NCI-H748 treated with DMSO at 0.1 percent for 48 hours (cell line): Measurements from ENCODE around the gene SLC2A5.

ENCODE experiments used
- DNase-seq: peaks from one replicate; lab custom pipeline; 2025; lab: John Stamatoyannopoulos, UW

SLC2A5 gene

GRCh38 chr1:9062021-9062471 is 7.4 kb downstream of the SLC2A5 start:
- no peak for DNase-seq

GRCh38 chr1:9061252-9061960 is 8.0 kb downstream of the SLC2A5 start:
- no peak for DNase-seq

DNA sequence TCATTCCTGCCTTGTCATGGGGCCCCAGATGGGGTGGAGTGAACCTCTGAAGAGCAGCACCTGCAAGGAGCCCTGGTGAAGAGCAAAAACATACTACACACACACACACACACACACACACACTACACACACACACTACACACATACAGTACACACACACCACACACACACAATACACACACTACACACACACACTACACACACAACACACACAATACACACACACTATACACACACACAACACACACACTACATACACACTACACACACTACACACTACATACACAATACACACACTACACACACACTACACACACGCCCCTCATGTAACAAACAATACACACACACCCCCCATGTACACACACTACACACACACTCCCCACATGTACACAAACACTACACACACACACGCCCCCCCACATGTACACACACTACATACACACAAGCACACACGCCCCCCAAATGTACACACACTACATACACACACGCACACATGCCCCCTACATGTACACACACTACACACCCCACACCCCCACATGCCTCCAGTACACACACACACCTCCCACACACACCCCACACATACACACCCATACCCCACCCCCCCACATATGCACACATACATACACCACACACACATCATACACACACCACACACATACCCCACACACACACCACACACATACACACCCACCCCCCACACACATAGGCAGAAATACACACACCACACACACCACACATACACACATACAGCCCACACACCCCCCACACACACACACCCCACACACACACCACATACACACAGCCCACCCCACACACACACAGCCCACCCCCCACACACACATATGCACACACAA is 9.3 kb downstream of the SLC2A5 start:
- DNase-seq: no peak

DNA sequence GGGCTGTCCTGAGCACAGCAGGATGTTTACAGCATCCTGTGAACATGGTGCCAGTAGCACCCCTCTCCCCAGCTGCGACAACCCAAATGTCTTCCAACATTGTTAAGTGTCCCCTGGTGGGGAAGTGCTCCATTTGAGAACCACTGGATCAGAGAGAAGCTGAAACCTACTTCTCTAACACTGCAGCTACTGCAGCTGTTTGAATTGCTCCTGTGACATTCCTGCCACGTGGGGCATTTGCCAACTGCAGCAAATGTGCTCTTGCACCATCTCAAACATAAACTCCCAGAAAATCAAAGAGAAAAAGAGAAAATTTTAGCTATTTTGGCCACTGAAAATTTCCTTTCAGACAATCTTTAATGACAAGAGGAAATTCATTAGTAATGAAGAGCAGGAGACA is 11.0 kb downstream of the SLC2A5 start:
- DNase-seq: no peak

GRCh38 chr1:9057851-9058250 is 11.6 kb downstream of the SLC2A5 start:
- DNase-seq: no peak

DNA sequence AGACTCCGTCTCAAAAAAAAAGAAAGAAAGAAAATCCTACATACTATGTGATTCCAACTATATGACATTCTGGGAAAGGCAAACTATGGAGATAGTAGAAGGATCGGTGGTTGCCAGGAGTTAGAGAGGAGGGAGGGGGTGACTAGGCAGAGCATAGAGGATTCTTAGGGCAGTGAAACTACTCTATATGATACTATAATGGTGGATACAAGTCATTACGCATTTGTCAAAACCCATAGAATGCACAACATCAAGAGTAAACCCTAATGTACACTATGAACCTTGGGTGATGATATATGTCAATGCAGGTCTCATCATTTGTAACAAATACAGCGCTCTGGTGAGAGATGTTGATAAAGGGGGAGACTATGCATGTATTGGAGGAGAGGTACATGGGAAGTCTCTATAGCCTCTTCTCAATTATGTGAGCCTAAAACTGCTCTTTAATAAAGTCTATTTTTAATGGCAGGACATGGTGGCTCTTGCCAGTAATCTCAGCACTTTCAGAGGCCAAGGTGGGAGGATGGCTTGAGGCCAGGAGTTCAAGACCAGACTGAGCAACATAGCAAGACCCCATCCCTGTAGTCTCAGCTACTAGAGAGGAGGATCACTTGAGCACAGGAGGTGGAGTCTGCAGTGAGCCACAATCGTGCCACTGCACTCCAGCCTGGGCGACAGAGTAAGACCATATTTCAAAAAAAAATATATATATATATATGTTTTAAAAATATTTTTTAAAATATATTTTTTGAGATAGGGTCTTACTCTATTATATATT is 17.0 kb downstream of the SLC2A5 start:
- DNase-seq: no peak

DNA sequence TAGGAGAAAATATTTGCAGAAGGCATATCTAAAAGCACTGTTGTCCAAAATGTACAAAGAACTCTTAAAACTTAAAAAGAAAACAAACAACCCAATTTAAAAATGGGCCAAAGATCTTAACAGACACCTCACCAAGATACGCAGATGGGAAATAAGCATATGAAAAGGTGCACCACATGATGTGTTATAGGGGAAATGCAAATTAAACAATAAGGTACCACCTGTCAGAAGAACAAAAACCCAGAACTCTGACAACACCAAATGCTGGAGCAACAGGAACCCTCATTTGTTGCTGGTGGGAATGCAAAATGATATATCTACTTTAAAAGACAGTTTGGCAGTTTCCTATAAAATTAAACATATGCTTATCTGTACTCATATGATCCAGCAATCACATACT is 18.1 kb downstream of the SLC2A5 start:
- no peak for DNase-seq

GRCh38 chr1:9050803-9051202 is 18.6 kb downstream of the SLC2A5 start:
- no peak for DNase-seq

DNA sequence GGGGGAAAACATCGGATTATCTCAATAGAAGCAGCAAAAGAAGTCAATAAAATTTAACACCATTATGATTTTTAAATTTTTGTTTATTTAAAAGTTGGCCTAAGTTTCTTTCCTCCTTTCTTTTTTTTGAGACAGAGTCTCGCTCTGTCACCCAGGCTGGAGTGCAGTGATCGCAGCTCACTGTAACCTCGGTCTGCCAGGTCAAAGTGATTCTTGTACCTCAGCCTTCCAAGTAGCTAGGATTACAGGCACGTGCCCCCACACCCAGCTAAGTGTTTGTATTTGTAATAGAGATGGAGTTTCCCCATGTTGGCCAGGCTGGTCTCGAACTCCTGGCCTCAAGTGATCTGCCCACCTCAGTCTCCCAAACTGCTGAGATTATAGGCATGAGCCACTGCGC is 20.9 kb downstream of the SLC2A5 start:
- DNase-seq: no peak

DNA sequence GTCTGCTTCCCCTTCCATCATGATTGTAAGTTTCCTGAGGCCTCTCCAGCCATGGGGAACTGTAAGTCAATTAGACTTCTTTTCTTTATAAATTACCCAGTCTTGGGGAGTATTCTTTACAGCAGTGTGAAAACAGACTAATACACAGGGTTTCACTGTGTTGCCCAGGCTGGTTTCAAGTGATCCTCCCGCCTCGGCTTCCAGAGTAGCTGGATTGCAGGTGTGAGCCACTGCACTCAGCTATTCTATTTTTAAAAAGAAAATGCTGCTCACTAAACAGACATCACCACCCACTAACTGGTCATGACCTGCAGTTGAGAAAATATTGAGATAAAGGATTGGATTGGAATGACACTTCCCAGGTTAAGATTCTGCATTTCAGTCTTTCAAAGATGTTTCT is 22.4 kb downstream of the SLC2A5 start:
- no peak for DNase-seq

- no peak for DNase-seq
Observed at GRCh38 chr1:9045861-9046510, 23.4 kb downstream of the SLC2A5 start.

DNA sequence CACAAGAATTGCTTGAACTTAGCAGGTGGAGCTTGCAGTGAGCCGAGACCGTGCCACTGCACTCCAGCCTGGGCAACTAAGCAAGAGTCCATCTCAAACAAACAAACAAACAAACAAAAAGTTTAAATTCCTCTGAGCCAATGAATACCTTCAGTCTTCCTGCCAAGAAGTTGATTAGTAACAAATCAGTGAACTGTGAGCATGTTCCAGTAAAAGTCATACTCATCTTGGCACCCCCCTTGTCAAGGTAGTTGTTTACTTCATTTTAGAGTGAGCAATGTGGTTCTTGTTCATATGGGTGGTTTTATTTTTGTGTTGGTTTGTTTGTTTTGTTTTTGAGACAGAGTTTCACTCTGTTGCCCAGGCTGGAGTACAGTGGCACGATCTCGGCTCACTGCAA is 25.2 kb downstream of the SLC2A5 start:
- no peak for DNase-seq

- DNase-seq: no peak
Observed at GRCh38 chr1:9042272-9042671, 27.2 kb downstream of the SLC2A5 start.

GRCh38 chr1:9041116-9041779 is 28.2 kb downstream of the SLC2A5 start:
- DNase-seq: no peak

GRCh38 chr1:9040659-9041030 is 28.8 kb downstream of the SLC2A5 start:
- no peak for DNase-seq

GRCh38 chr1:9039761-9040658 is 29.4 kb downstream of the SLC2A5 start:
- no peak for DNase-seq

DNA sequence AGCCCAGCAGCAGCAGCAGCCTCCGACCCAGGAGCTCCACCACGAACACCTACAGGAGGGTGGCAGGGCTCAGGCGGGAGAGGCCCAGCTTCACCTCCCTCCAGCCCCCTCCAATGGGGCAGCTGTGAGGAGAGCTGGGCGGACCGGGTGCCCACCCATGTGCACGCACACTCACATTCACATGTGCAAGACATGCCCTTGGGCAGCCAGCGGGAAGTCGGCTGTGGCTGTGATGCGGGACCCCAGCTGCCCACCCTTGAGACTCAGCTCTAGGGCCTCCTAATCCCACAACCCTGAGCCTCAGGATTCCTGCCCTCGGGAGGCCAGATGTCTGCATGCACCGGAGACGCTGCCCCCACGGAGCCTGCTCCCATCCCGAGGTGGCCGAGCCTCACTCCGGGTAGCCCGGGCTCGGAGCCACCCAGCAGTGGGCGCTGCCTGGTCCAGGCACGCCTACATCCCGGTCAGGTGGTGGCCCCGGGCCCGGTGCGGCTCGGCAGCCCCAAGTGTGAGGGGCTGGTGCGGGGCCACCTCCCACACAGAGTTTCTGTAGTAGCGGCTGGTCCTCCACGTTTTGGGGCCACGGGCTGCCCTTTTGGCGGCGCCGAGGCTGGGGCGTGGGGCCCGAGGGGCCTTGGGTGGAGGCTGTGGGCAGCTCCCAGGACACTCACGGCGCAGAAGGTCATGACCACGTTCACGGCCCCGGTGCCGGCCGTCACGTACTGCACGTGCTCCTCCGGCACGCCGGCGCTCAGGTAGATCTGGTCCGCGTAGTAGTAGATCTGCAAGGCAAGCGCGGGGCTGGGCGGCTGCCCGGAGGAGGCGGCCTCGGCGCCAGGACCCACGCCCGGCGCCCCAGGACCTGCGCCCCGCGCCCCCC is 30.3 kb downstream of the SLC2A5 start:
- no peak for DNase-seq

DNA sequence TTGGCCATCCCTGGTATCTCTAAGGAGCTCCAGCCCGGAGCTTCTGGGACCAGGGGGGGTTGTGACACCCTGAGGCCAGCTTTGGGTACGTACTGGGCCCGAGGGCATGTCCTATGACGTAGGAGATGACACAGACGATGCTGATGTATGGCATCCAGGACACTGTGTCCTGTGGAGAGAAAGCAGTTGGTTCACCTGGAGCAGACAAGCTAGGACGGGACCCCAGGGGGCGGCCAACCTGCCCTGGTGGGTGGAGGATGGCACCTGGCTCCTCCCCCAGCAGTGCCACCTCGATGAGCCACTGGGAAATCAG is 31.1 kb downstream of the SLC2A5 start:
- no peak for DNase-seq

- no peak for DNase-seq
Observed at GRCh38 chr1:9037476-9038337, 31.7 kb downstream of the SLC2A5 start.
